Adrenal gland (tissue), 5 donors: ENCODE measurements around the gene TP73.

Source experiments
- CTCF ChIP-seq, 6 experiments: fragments of 450-650 bp in 4 of 6; fragments of 200-600 bp in 2 of 6; sonication (generic) in 1 of 6; IDR thresholded peaks; 1 replicate in 5 of 6; 2 replicates in 1 of 6; pipeline versions ENCODE4 v1.5.1 to v1.8.0; 2016 to 2021; ENCODE audit warnings: antibody characterized with exemption in 6 of 6, mild to moderate bottlenecking in 2 of 6, moderate library complexity in 1 of 6
- POLR2A ChIP-seq, 2 donors: fragments of 450-650 bp; IDR thresholded peaks; one replicate each; pipeline ENCODE4 v1.6.1; 2017; ENCODE audit warnings: antibody characterized with exemption in 2 of 2, mild to moderate bottlenecking in 2 of 2, moderate library complexity in 1 of 2
- donor health status: DM: no; HTN: no; CAD: no.

- TF ChIP-seq CTCF (IDR thresholded peaks at IDR 0.05) = no peak
- TF ChIP-seq POLR2A (IDR thresholded peaks at IDR 0.05) = no peak
These were observed 26.2 kb downstream of the TP73 start for GRCh38 chr1:3678361-3679097.
